GM12872 (cell line): ENCODE data around the gene SLC2A13.

Source experiments
- CTCF ChIP-seq: IDR thresholded peaks from 3 replicates; pipeline ENCODE4 v1.5.1; 2011; ENCODE audit warnings: low read depth, mild to moderate bottlenecking, low read length, moderate library complexity; ENCODE audit not compliant: insufficient read depth

Gene SLC2A13

GRCh38 chr12:40055776-40056175 is 50.1 kb downstream of the SLC2A13 start:
- no peak for TF ChIP-seq CTCF

- TF ChIP-seq CTCF = no peak
Observed at GRCh38 chr12:40055228-40055579, 50.7 kb downstream of the SLC2A13 start.

- TF ChIP-seq CTCF = no peak
Observed at GRCh38 chr12:40054555-40055227, 51.2 kb downstream of the SLC2A13 start.

- no peak for TF ChIP-seq CTCF
Observed at GRCh38 chr12:40049268-40049667, 56.6 kb downstream of the SLC2A13 start.

GRCh38 chr12:40045656-40046055 is 60.2 kb downstream of the SLC2A13 start:
- TF ChIP-seq CTCF = no peak

GRCh38 chr12:40044396-40044795 is 61.5 kb downstream of the SLC2A13 start:
- no peak for TF ChIP-seq CTCF

- no peak for TF ChIP-seq CTCF
Observed at GRCh38 chr12:40039598-40039997, 66.3 kb downstream of the SLC2A13 start.
